Heart left ventricle (tissue), 16 donors: Measurements from ENCODE around the gene PALM. TPM values are rescaled to one million over a fixed set of nuclear protein-coding genes. Genes with fewer than 3 reads are reported as not detected.

ENCODE experiments used
- ATAC-seq, 4 donors: fragments of 200-7000 bp; cut with Tn5 transposase; one replicate each; pipeline ENCODE4 v1.9.1; 2020 to 2022; ENCODE audit warnings: moderate library complexity in 4 of 4, mild to moderate bottlenecking in 3 of 4, moderate number of reproducible peaks in 1 of 4
- DNase-seq, 5 donors: peaks; one replicate each; pipeline ENCODE4 v3.0.0-alpha.2; 2020
- H3K27ac ChIP-seq, 12 donors: fragments of 200-600 bp; sonication (generic) in 4 of 12; one replicate each; pipeline versions ENCODE4 v1.5.0 to v1.8.0; 2016 to 2022; ENCODE audit warnings: mild to moderate bottlenecking in 2 of 12
- H3K27me3 ChIP-seq, 9 donors: fragments of 200-600 bp; sonication (generic) in 2 of 9; one replicate each; pipeline versions ENCODE4 v1.5.1 to v1.8.0; 2016 to 2022; ENCODE audit warnings: mild to moderate bottlenecking in 3 of 9
- H3K36me3 ChIP-seq, 9 donors: fragments of 200-600 bp; sonication (generic) in 2 of 9; one replicate each; pipeline versions ENCODE4 v1.5.0 to v1.8.0; 2018 to 2022; ENCODE audit warnings: mild to moderate bottlenecking in 2 of 9
- H3K4me1 ChIP-seq, 12 donors: fragments of 200-600 bp; sonication (generic) in 4 of 12; one replicate each; pipeline versions ENCODE4 v1.5.0 to v1.8.0; 2016 to 2022; ENCODE audit warnings: mild to moderate bottlenecking in 3 of 12
- H3K4me3 ChIP-seq, 12 donors: fragments of 200-600 bp; sonication (generic) in 4 of 12; one replicate each; pipeline versions ENCODE4 v1.5.0 to v1.8.0; 2017 to 2022; ENCODE audit warnings: mild to moderate bottlenecking in 9 of 12, moderate library complexity in 4 of 12
- H3K9me3 ChIP-seq, 12 donors: fragments of 200-600 bp; sonication (generic) in 4 of 12; one replicate each; pipeline versions ENCODE4 v1.5.0 to v1.8.0; 2016 to 2022; ENCODE audit warnings: mild to moderate bottlenecking in 1 of 12
- CTCF ChIP-seq, 12 donors: fragments of 200-600 bp; sonication (generic) in 4 of 12; IDR thresholded peaks; one replicate each; pipeline versions ENCODE4 v1.5.0 to v1.8.0; 2018 to 2022; ENCODE audit warnings: antibody characterized with exemption in 12 of 12, mild to moderate bottlenecking in 5 of 12
- POLR2A ChIP-seq, 2 donors: fragments of 450-650 bp; IDR thresholded peaks; one replicate each; pipeline ENCODE4 v1.6.1; 2017; ENCODE audit warnings: antibody characterized with exemption in 2 of 2, mild to moderate bottlenecking in 2 of 2, moderate library complexity in 2 of 2
- WGBS, 4 donors: extraction: QIAGEN DNeasy Blood & Tissue Kit in 2 of 4; methylation state at CpG; one replicate each; pipeline versions ENCODE4 v1.1.5 to v1.1.7; 2013 to 2018; 5-methylcytosine and 5-hydroxymethylcytosine counted together
- intact Hi-C, 10 donors: fragments of 100-400 bp; cut with DNase I; formaldehyde crosslinking; loops; one replicate each; pipeline versions ENCODE4 v1.11.1 to v1.14.2; 2022
- polyA plus RNA-seq, 2 donors: library from polyadenylated mRNA; stranded (reverse); fragments of 200-250 nt; gene quantifications; one replicate each; pipeline ENCODE4 v1.2.3, GENCODE V29; 2013
- total RNA-seq, 9 donors: library from RNA; depleted of rRNA in 2 of 9; stranded (reverse); fragments of >200 nt in 2 of 9; fragmentation: NEBNext Ultra II Directional in 3 of 9; extraction: Animal tissue kit (Norgen Biotek cat#: 25700) in 3 of 9; gene quantifications; one replicate each; pipeline versions ENCODE4 v1.1.0 to v1.2.4, GENCODE V29; 2016 to 2023
- donor health status: ischemic (EF 13 %, LVEDD 7.1; RV severe dilation, severe dysfunction).
- donor health status: healthy with polysubstance abuse.
- donor health status: DM: no; HTN: yes; CAD: no.
- donor health status: DM: no; HTN: no; CAD: no.
- donor health status: ischemic (EF 25% LVEDD 6.9; RV normal size, moderate dysfunction).
- donor health status: ischemic (EF 25% LVEDD 5.7; RV mildly dilated, moderate dysfunction).
- donor health status: healthy.
- donor health status: DM: yes; HTN: yes; CAD: no.
- donor health status: ischemic (EF 35%, LVEDD 5.7; RV mildly dilated, moderate dysfunction).
- donor health status: nonischemic (EF 11% LVEDD 7.7; RV severe dilation, severe dysfunction).
- donor health status: DM: yes; HTN: yes; CAD: no.
- donor health status: PGD.
- donor health status: ischemic (EF 29% LVEDD 5.4; RV normal size, mild dysfunction).
- donor health status: nonischemic (EF 23%, LVEDD 6.1; RV moderate dilation, normal function).

PALM gene
- total and polyA plus RNA-seq, 11 donors = 13.5 to 42.3 (median 23.3) TPM

- WGBS, 4 donors = 96% methylated on average over 18 to 28 of the region's 28 CpGs
- Histone ChIP-seq H3K27me3 (peaks cover 0 to 17% (median 0%) of the 10 kb centered on the region in 9 donors), H3K4me3 (no peak overlapping the region), H3K9me3 (peaks cover 0 to 32% (median 15%) of the 10 kb centered on the region in 12 donors), H3K27ac (no peak overlapping the region), H3K4me1 (peaks cover 0 to 4% (median 0%) of the 10 kb centered on the region in 12 donors), H3K36me3 (peaks cover 0 to 23% (median 0%) of the 10 kb centered on the region in 9 donors)
- no peak for ATAC-seq
- intact Hi-C loops = no loop called here
- DNase-seq = no peak
- TF ChIP-seq POLR2A (IDR thresholded peaks at IDR 0.05) (no peak), CTCF (IDR thresholded peaks at IDR 0.05) (no peak)
Observed at GRCh38 chr19:747432-748273, 38.9 kb downstream of the PALM start.

GRCh38 chr19:748274-748598 is 39.5 kb downstream of the PALM start:
- Histone ChIP-seq H3K9me3 (peaks cover 0 to 32% (median 15%) of the 10 kb centered on the region in 12 donors), H3K27ac (no peak overlapping the region), H3K27me3 (peaks cover 0 to 17% (median 0%) of the 10 kb centered on the region in 9 donors), H3K4me3 (no peak overlapping the region), H3K4me1 (peaks cover 0 to 4% (median 0%) of the 10 kb centered on the region in 12 donors), H3K36me3 (peaks cover 0 to 23% (median 0%) of the 10 kb centered on the region in 9 donors)
- DNase-seq (no peak), ATAC-seq (no peak)
- TF ChIP-seq CTCF (IDR thresholded peaks at IDR 0.05) (no peak), POLR2A (IDR thresholded peaks at IDR 0.05) (no peak)
- intact Hi-C loops = no loop called here
- 84 to 92% (median 89%) methylated on average over 10 to 14 of the region's 14 CpGs for WGBS, 4 donors

- TF ChIP-seq POLR2A (IDR thresholded peaks at IDR 0.05) = no peak
- no peak for TF ChIP-seq CTCF (IDR thresholded peaks at IDR 0.05)
- intact Hi-C loops = no loop called here
- no peak overlapping the region for H3K4me3 ChIP-seq
- H3K9me3 ChIP-seq = peaks cover 0 to 16% (median 8%) of the 10 kb centered on the region in 12 donors
- ATAC-seq = no peak
- H3K36me3 ChIP-seq = peaks cover 0 to 19% (median 0%) of the 10 kb centered on the region in 9 donors
- no peaks in the 10 kb centered on the region for H3K4me1 ChIP-seq
- DNase-seq = no peak
- 66 to 82% (median 79%) methylated on average over 14 of the region's 14 CpGs for WGBS, 4 donors
- no peak overlapping the region for H3K27ac ChIP-seq
- H3K27me3 ChIP-seq = peaks cover 0 to 17% (median 0%) of the 10 kb centered on the region in 9 donors
Observed at GRCh38 chr19:749811-750210, 41.1 kb downstream of the PALM start.

- Histone ChIP-seq H3K27me3 (peaks cover 0 to 17% (median 0%) of the 10 kb centered on the region in 9 donors), H3K4me3 (no peak within 1 kb of the TSS), H3K27ac (no peak within 1 kb of the TSS), H3K4me1 (no peaks in the 10 kb centered on the region), H3K36me3 (peaks cover 0 to 19% (median 0%) of the 10 kb centered on the region in 9 donors), H3K9me3 (peaks cover 0 to 11% (median 8%) of the 10 kb centered on the region in 12 donors)
- ATAC-seq = no peak
- TF ChIP-seq POLR2A (IDR thresholded peaks at IDR 0.05) (no peak), CTCF (IDR thresholded peaks at IDR 0.05) (no peak)
- DNase-seq = no peak
- WGBS, 4 donors = 64 to 73% (median 69%) methylated on average over 12 to 31 of the region's 31 CpGs
- intact Hi-C loops = no loop called here
Observed at GRCh38 chr19:750640-751423, 42.1 kb downstream of the PALM start, which contains the start of gene MISP. Gene MISP, plus strand, starts transcription at chr19:751112. Its CDS starts 5,835 bp downstream, at chr19:756947.
